Vagina (tissue), 2 donors: ENCODE data around the gene C10orf71.

Source experiments
- CTCF ChIP-seq, 3 experiments: fragments of 450-650 bp in 2 of 3; fragments of 200-600 bp in 1 of 3; sonication (generic) in 1 of 3; IDR thresholded peaks; one replicate each; pipeline ENCODE4 v1.5.1; 2017 to 2019; ENCODE audit warnings: antibody characterized with exemption in 3 of 3, mild to moderate bottlenecking in 2 of 3, moderate library complexity in 2 of 3
- POLR2A ChIP-seq, 2 donors: fragments of 450-650 bp; IDR thresholded peaks; one replicate each; pipeline ENCODE4 v1.6.1; 2017; ENCODE audit warnings: antibody characterized with exemption in 2 of 2, mild to moderate bottlenecking in 2 of 2, moderate library complexity in 2 of 2
- POLR2AphosphoS5 ChIP-seq, 2 donors: sonication (generic); formaldehyde crosslinking; IDR thresholded peaks; one replicate each; pipeline ENCODE4 v1.9.0; 2017; ENCODE audit warnings: antibody characterized with exemption in 2 of 2, mild to moderate bottlenecking in 2 of 2, low read depth in 1 of 2; ENCODE audit not compliant: insufficient read depth in 1 of 2

GRCh38 chr10:49275896-49276295 lies 23.1 kb upstream of the C10orf71 start:
- TF ChIP-seq CTCF (IDR thresholded peaks at IDR 0.05) (no peak), POLR2A (IDR thresholded peaks at IDR 0.05) (no peak), POLR2AphosphoS5 (IDR thresholded peaks at IDR 0.05; ENCODE audit: insufficient read depth in 1 of 2, low read depth in 1 of 2) (no peak)
